ENCODE measurements around the gene CHD3. TPM values are rescaled to one million over a fixed set of nuclear protein-coding genes. Genes with fewer than 3 reads are reported as not detected.
A peak's percentile ranks its signal among the peaks of the same experiment; 100 is the strongest.

The CHD3 gene
- polyA plus RNA-seq, 1 of the 3 experiments (the other 2 are of a cell fraction) = 56.2 TPM

DNA sequence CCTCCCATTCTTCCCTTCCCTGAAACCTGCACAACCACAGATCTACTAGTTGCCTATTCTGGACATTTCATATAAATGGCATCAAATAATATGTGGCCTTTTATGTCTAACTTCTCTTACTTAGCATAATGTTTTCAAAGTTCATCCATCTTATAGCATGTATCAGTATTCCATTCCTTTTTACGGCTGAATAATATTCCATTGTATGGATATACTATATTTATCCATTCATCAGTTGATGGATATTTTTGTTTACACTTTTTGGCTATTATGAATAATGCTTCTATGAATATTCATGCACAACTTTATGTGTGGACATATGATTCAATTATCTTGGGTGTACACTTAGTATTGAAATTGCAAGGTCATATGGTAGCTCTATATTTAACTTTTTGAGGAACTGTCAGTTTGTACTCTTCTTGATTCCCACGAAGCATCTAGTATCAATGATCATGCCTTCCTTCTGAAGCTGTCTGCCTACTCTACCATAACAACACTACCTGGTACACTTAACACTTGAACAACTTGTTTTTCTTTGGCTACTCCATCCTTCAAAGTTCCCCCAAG, 12.7 kb upstream of the CHD3 start (continued):
- TF ChIP-seq, protein P1, sequence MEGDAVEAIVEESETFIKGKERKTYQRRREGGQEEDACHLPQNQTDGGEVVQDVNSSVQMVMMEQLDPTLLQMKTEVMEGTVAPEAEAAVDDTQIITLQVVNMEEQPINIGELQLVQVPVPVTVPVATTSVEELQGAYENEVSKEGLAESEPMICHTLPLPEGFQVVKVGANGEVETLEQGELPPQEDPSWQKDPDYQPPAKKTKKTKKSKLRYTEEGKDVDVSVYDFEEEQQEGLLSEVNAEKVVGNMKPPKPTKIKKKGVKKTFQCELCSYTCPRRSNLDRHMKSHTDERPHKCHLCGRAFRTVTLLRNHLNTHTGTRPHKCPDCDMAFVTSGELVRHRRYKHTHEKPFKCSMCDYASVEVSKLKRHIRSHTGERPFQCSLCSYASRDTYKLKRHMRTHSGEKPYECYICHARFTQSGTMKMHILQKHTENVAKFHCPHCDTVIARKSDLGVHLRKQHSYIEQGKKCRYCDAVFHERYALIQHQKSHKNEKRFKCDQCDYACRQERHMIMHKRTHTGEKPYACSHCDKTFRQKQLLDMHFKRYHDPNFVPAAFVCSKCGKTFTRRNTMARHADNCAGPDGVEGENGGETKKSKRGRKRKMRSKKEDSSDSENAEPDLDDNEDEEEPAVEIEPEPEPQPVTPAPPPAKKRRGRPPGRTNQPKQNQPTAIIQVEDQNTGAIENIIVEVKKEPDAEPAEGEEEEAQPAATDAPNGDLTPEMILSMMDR (IDR thresholded peaks at IDR 0.05) = no peak
- TF ChIP-seq RAD21 (IDR thresholded peaks at IDR 0.05; ENCODE audit: low read length) = no peak

DNA sequence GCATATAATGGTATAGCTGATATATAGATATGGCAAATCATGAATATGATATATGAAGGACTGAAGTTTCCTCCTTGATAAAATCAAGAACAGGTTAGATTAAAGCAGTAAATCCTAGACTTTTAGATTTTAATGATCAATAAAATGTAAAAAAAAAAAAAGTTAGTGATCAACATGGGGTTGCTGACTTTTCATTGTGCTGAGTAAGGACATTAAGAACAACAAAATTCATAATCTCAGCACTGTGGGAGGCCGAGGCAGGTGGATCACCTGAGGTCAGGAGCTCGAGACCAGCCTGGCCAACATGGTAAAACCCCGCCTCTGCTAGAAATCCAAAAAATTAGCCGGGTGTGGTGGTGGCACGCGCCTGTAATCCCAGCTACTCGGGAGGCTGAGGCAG, 10.4 kb upstream of the CHD3 start:
- no peak for DNase-seq
- Histone ChIP-seq H3F3A (replicated peaks; ENCODE audit: insufficient read depth) (peaks cover 14% of the 10 kb centered on the region), H2AFZ (ENCODE audit: low read depth) (no peak overlapping the region), H3K27ac (ENCODE audit: low read depth in 2 of 2, low read length in 1 of 2) (no peak overlapping the region), H3K4me3 (ENCODE audit: low read depth in 2 of 2, low read length in 1 of 2) (no peak overlapping the region), H4K20me1 (ENCODE audit: insufficient read depth) (no peaks in the 10 kb centered on the region), H3K4me2 (no peak overlapping the region), H3K9ac (no peak overlapping the region), H3K4me1 (ENCODE audit: control insufficient read depth in 1 of 2, insufficient read depth in 2 of 2, low read depth in 1 of 2, low read length in 1 of 2) (peaks cover 7 to 34% of the 10 kb centered on the region in 2 experiments), H3K36me3 (replicated peaks in 1 of 2; ENCODE audit: control insufficient read depth in 1 of 2, insufficient read depth in 2 of 2, low read length in 1 of 2) (peaks cover 22 to 54% of the 10 kb centered on the region in 2 experiments), H3K79me2 (ENCODE audit: insufficient read depth) (no peaks in the 10 kb centered on the region), H3K9me2 (no peaks in the 10 kb centered on the region), H3K27me3 (ENCODE audit: insufficient read depth) (no peaks in the 10 kb centered on the region), H3K9me3 (no peaks in the 10 kb centered on the region)
- WGBS (ENCODE audit: low lambda C conversion rate) = 88% methylated on average over 7 of the region's 7 CpGs
- ChIA-PET CTCF (interaction anchor here (1.0 kb wide), 1 partner anchor 16 kb away, joined by 4 read pairs; no protein-coding TSS in a partner anchor), POLR2A (no interaction called here)
- TF ChIP-seq FOSL2 (IDR thresholded peaks at IDR 0.05; ENCODE audit: borderline replicate concordance, low read depth) (no peak), NRF1 (IDR thresholded peaks at IDR 0.05; ENCODE audit: low read depth, low read length) (no peak), FOXJ3 (CRISPR knock-in tag; IDR thresholded peaks at IDR 0.05) (no peak)

DNA sequence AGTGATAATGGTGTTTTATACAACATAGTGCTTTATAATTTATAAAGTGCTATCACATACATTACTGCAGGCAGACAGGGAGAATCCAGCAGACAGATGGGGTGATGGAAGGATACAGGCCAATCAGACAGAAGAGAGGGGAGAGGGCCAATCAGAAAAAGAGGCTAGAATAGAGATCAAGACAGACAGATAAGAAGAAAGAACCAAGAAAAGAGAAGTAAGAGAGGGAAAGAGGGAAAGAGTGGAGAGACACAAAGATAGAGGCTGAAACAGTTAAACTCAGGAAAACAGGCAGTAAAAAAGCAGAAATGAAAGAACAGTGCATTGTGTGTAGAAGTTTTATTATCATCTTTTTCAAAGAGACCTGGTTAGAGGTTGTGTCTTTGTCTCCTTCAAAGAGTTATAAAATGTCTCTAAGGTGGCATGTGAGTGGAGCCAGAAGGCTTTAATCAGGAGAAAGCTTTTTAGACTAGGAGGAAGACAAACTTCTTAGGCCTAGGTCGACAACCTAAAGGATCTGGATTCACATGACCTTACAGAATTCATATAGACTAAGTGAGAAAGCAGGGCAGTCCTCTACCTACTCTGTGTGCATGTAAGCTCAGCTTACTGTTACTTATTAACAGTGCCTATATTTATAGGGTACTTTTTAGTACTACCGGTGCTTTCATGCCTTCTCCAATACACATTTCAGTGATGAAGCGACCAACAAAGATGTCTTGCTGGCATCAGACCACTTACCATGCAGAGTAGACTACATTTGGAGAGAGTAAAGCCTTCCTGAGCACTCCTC, 8.3 kb upstream of the CHD3 start:
- DNase-seq = no peak
- Histone ChIP-seq H3K9ac (no peak overlapping the region), H3K4me2 (no peak overlapping the region), H3K79me2 (ENCODE audit: insufficient read depth) (peaks cover 1% of the 10 kb centered on the region), H4K20me1 (ENCODE audit: insufficient read depth) (no peaks in the 10 kb centered on the region), H2AFZ (ENCODE audit: low read depth) (no peak overlapping the region), H3K9me2 (no peaks in the 10 kb centered on the region), H3K27ac (ENCODE audit: low read depth in 2 of 2, low read length in 1 of 2) (peak overlapping the region in 1 of 2 experiments; percentile 100; a peak in 3 of 4 replicates), H3K4me1 (ENCODE audit: control insufficient read depth in 1 of 2, insufficient read depth in 2 of 2, low read depth in 1 of 2, low read length in 1 of 2) (peaks cover 13 to 39% of the 10 kb centered on the region in 2 experiments), H3K9me3 (no peaks in the 10 kb centered on the region), H3K27me3 (ENCODE audit: insufficient read depth) (no peaks in the 10 kb centered on the region), H3K36me3 (replicated peaks in 1 of 2; ENCODE audit: control insufficient read depth in 1 of 2, insufficient read depth in 2 of 2, low read length in 1 of 2) (peaks cover 22 to 44% of the 10 kb centered on the region in 2 experiments), H3K4me3 (ENCODE audit: low read depth in 2 of 2, low read length in 1 of 2) (no peak overlapping the region), H3F3A (replicated peaks; ENCODE audit: insufficient read depth) (peaks cover 22% of the 10 kb centered on the region)
- 79% methylated on average over 3 of the region's 3 CpGs for WGBS (ENCODE audit: low lambda C conversion rate)
- CTCF ChIA-PET = interaction anchor here (1.4 to 1.9 kb wide), 2 partner anchors 18 to 102 kb away, joined by 3 to 6 read pairs; no protein-coding TSS in a partner anchor
- POLR2A ChIA-PET = no interaction called here
- TF ChIP-seq, protein P2, sequence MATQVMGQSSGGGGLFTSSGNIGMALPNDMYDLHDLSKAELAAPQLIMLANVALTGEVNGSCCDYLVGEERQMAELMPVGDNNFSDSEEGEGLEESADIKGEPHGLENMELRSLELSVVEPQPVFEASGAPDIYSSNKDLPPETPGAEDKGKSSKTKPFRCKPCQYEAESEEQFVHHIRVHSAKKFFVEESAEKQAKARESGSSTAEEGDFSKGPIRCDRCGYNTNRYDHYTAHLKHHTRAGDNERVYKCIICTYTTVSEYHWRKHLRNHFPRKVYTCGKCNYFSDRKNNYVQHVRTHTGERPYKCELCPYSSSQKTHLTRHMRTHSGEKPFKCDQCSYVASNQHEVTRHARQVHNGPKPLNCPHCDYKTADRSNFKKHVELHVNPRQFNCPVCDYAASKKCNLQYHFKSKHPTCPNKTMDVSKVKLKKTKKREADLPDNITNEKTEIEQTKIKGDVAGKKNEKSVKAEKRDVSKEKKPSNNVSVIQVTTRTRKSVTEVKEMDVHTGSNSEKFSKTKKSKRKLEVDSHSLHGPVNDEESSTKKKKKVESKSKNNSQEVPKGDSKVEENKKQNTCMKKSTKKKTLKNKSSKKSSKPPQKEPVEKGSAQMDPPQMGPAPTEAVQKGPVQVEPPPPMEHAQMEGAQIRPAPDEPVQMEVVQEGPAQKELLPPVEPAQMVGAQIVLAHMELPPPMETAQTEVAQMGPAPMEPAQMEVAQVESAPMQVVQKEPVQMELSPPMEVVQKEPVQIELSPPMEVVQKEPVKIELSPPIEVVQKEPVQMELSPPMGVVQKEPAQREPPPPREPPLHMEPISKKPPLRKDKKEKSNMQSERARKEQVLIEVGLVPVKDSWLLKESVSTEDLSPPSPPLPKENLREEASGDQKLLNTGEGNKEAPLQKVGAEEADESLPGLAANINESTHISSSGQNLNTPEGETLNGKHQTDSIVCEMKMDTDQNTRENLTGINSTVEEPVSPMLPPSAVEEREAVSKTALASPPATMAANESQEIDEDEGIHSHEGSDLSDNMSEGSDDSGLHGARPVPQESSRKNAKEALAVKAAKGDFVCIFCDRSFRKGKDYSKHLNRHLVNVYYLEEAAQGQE (IDR thresholded peaks at IDR 0.05; ENCODE audit: low read depth, low read length) = no peak
- TF ChIP-seq SMC3 (IDR thresholded peaks at IDR 0.05; ENCODE audit: low read depth, low read length) (no peak), TEAD4 (IDR thresholded peaks at IDR 0.05; ENCODE audit: borderline replicate concordance, insufficient read depth) (no peak), EP300 (IDR thresholded peaks at IDR 0.05; ENCODE audit: borderline replicate concordance in 1 of 2, low read depth in 1 of 2, low read length in 1 of 2) (no peak), SIN3A (IDR thresholded peaks at IDR 0.05; ENCODE audit: borderline replicate concordance, low read depth, low read length) (no peak), GABPA (IDR thresholded peaks at IDR 0.05; ENCODE audit: low read depth) (no peak), GATA2 (CRISPR knock-in tag; IDR thresholded peaks at IDR 0.05) (no peak)
- TF ChIP-seq, protein P3, sequence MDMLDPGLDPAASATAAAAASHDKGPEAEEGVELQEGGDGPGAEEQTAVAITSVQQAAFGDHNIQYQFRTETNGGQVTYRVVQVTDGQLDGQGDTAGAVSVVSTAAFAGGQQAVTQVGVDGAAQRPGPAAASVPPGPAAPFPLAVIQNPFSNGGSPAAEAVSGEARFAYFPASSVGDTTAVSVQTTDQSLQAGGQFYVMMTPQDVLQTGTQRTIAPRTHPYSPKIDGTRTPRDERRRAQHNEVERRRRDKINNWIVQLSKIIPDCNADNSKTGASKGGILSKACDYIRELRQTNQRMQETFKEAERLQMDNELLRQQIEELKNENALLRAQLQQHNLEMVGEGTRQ (IDR thresholded peaks at IDR 0.05; ENCODE audit: borderline replicate concordance, low read depth, low read length) = no peak
- TF ChIP-seq, protein P4, sequence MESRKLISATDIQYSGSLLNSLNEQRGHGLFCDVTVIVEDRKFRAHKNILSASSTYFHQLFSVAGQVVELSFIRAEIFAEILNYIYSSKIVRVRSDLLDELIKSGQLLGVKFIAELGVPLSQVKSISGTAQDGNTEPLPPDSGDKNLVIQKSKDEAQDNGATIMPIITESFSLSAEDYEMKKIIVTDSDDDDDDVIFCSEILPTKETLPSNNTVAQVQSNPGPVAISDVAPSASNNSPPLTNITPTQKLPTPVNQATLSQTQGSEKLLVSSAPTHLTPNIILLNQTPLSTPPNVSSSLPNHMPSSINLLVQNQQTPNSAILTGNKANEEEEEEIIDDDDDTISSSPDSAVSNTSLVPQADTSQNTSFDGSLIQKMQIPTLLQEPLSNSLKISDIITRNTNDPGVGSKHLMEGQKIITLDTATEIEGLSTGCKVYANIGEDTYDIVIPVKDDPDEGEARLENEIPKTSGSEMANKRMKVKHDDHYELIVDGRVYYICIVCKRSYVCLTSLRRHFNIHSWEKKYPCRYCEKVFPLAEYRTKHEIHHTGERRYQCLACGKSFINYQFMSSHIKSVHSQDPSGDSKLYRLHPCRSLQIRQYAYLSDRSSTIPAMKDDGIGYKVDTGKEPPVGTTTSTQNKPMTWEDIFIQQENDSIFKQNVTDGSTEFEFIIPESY (IDR thresholded peaks at IDR 0.05; ENCODE audit: borderline replicate concordance, low read depth) = no peak

Measured in SK-N-SH (cell line).